Hematopoietic multipotent progenitor cell treated with erythropoietin and hydrocortisone succinate and interleukin-3 and kit ligand, for 17 days (in vitro differentiated cells): ENCODE data around the gene BMPR1B.

Experiments used
- DNase-seq: peaks from one replicate; pipeline ENCODE4 v3.0.0-alpha.2; 2015; ENCODE audit warnings: low spot score

BMPR1B gene

DNA sequence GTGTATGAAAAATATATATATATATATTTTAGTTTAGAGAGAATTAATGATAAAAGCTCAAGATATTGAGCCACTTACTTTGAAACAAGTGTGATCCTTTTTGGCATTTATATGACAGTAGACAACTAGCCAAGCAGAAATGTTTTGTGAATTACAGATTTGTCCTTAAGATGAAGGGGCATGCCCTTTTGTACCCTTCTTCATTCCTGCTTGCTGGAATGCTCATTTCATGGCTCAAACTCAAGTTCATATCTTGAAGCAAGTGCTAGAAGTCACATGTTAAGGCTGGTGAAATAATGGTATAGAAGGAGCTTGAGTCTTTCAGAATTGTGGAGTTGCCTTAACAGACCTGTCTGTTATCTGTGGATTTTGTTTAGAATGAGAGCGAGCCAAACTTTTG is 203.0 kb downstream of the BMPR1B start:
- no peak for DNase-seq

DNA sequence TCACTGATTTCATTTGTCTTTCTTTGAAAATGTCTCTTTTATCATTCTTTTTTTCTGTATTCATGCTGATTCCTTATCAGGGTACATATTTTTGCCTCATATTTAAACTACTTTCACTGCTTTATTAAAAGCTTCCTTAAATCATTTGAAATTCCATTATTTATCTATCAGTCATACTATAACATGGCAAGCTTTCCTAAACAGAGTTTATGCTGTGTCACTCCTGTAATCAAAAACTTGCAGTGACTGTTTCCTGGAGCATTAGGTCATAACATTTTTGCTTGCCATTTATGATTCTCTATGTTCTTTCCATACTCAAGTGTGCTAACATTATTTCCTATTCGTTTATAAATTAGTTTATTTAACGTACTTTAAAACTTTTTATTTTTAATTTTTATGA is 203.7 kb downstream of the BMPR1B start:
- no peak for DNase-seq

DNA sequence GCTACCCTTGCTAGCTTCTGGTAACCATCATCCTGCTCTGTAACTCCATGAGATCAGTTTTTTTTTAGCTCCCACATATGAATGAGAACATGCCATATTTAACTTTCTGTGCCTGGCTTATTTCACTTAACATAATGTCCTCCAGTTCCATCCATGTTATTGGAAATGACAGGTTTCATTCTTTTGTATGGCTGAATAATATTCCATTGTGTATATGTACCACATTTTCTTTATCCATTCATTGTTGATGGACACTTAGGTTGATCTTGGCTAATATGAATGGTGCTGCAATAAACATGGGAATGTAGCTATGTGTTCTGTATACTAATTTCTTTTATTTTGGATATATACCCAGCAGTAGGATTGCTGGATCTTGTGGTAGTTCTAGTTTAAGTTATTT is 204.7 kb downstream of the BMPR1B start:
- DNase-seq, result no peak

DNA sequence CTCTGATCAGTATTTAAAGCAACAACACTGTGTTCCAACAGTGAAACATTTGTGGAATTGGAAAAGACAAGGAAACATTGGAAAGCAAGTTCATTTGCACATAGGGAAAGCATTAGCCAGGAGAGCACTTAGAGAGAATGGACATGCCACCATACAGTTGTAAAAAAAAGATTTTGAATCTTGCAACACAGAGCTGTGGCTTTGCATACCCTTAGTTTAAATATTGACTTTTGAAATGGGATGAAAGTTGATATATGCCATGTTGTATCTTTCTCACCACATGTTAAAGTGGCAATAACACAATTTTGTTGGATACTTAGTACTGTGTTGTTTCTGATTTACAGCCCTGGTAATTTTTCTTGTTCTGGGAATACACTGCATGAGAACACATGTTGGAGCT is 208.1 kb downstream of the BMPR1B start:
- no peak for DNase-seq

DNA sequence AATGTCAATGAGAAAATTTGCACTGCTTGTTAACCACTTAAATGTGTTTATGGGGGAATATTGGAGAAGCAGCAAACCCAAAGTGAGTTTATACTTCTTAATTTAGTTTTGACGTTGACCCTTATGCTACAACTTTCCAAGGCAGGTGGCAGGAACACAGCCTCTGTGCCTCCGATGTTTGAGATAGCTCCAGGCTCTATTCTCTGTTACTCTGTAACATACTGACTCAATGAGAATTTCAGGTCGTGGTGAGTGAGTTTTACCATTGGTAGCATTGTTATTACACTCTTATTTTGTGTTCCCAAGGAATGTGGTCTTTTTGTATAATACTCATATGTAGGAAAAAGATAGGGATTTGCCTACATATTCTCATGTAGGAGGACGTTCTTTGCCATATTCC is 210.7 kb downstream of the BMPR1B start:
- no peak for DNase-seq

DNA sequence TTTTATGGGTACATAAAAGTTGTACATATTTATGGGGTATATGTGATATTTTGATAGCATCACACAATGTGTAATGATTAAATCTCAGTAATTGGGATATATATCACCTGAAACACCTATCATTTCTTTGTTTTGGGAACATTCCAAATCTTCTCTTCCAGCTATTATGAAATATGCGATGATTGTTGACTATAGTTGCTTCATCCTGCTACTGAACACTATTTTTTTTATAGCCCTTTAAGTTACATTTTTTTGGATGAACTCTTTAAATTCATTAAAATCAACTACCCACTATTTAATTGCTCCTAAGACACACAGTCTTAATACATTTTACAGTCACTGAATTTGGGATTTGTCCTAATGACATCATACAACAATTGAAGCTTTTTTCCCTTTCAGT is 212.9 kb downstream of the BMPR1B start:
- DNase-seq, result no peak

DNA sequence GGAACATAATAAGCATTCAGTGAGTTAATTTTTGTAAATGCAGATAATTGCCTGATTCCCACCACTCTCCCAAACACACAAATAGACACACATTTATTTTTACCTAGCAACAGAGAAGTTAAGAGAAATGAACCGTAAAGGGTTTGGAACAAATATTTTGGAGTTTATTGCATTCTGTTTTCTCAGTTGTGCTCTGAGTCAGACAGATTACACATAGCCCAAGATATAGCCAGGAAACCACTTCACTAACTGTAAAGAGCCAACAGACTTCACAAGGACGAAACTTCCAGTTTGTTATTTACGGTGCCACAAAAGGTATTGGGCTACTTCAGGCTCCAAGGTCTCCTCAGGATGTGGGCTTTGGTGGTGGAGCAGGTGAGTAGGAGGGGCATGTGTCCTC is 217.0 kb downstream of the BMPR1B start:
- DNase-seq, result no peak

DNA sequence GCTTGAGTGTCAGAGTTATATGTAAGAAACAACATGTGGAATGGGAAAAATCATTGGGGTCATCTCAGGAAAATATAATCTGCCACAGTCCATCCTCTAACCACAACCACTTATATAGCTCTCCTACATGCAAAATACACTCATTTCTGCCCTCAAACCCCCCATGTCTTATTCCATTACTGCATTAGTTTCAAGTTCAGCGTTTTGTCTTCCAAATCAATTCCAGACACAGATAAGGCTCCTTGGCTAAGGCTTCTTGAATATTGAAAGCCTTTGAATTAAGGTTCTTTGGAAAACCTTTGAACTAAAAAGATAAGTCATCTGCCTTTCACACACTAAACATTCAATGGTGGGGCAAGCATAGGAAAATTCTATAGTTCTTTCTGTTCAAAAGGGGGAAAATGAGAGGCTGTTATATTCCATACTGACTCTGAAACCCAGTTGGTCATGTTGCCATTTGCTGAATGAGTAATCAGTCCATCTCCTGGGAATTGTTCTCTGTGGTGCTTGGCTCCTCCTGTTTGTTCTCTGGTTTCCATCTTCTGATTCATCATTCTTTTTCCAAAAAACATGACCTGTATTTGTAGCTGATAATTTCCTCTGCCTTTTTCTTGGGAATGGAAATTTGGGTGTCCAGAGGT is 218.7 kb downstream of the BMPR1B start:
- no peak for DNase-seq

DNA sequence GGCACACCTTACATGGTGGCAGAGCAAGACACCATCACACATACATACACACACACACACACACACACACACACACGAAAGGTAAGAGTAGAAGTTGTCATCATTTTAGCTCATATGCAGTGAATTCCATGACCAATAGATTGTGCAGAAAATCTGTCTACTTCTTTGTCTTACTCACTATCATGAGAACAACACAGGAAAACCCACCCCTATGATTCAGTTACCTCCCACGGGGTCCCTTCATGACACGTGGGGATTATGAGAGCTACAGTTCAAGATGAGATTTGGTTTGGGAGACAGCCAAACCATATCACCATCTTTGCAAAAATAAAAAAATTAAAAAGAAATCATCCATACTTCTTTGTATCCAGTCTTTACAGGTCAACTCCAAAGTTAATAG is 221.1 kb downstream of the BMPR1B start:
- no peak for DNase-seq

DNA sequence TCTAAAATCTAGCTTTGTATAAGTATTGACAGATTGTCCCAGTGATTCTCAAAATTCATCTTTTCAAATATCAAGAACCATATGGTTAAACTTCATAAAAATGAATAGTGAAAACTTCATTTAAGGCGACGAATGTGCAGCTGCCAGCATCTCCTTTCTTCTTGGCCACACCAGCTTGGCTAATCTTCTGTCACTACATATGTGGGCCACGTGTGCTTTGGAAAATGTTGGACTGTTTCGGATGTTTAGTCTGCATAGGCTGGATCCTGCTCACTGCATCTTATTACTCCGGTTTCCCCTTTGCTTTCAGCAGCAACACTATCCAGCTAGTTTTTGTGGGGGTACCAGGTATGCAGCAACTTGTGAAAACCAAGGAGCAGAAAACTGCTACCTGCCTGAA is 221.9 kb downstream of the BMPR1B start:
- DNase-seq, result no peak

DNA sequence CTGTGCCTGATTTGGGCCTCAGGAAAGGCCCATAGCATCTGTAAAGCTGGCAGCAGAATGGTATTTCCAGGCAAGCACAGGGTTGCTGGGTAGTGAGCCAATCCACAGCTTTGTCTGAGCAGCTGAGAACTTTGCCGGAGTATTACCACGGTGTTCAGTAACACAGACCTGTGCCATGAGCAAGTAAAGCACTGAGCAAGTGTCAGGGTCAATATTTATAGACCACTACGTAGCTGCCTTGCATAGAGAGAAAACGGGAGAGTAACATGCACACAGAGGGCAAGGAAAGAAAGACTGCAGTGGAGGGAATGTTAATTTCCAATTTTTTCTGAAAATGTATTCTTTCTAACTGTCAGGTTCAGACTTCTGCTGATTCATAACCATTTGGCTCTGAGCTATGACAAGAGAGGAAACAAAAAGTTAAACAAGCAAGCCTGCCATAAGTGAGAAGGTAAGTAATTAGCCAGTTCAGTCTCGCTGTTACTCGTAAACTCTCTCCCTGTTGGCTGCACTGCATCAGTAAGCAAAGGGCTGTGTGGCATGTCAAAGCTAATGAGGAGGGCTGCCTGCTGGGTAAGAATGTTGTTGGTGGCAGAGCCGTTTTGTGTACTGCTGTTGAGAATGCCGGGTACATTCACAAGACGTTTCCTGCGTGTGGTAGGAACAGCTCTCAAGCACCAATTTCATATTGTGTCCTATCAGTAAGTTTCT is 238.1 kb downstream of the BMPR1B start:
- no peak for DNase-seq

DNA sequence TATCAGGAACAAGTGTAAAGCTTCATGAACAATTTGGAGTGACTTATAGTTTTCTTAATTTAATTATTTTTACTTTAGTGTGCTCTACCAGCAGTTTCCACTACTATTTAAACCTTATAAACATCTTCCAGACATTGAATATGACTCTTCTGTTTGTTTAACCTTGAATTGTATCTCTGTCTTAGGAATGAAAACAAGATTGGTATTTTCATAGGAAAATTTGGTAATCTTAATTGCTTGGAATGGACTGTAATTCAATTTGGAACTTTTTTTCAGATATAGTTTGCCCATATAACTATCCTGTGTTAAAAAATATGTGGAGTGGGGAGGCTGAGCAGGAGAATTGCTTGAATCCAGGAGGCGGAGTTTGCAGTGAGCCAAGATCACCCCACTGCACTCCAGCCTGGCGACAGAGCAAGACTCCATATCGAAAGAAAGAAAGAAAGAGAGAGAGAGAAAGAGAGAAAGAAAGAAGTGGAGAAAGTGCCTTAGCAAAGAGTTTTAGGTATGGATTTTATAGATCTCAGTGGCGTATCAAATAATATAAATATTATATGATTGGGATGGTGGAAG is 242.4 kb downstream of the BMPR1B start:
- DNase-seq, result no peak

DNA sequence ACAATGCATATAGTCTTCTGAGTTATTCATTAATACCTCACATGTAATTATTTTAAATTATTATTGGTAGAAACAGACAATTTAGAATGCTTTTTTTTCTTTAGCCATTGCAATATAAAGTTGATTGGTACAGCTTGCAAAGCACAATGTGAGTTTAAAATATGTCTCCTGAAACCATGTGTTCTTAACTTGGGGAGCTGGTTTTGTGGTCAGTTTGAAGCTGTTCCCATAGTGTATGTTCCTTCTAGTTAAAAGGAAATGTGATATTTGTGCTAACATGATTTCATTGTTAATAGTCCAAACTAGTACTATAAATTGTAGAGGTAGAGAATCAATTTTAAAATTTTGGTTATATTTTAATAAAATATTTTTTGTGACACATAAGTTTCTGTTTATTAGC is 247.2 kb downstream of the BMPR1B start:
- no peak for DNase-seq

DNA sequence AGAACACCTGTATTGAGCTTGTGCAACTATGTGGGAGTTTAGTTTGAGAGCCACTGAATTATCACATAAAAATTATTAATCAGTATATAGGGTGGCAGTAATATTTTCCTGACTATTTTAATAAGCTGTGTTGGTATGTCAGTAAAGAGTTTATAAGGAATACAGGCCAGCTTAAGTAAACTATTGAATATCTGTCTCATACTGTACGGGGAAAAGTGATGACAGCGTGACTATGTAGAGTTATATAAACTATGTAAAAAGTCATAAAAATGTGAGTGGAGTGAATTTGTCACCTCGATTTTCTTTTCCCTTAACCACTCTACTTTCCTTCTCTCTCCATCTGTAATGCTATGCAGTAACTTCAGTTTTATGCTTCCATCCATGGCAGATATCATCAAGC is 250.2 kb downstream of the BMPR1B start:
- no peak for DNase-seq

DNA sequence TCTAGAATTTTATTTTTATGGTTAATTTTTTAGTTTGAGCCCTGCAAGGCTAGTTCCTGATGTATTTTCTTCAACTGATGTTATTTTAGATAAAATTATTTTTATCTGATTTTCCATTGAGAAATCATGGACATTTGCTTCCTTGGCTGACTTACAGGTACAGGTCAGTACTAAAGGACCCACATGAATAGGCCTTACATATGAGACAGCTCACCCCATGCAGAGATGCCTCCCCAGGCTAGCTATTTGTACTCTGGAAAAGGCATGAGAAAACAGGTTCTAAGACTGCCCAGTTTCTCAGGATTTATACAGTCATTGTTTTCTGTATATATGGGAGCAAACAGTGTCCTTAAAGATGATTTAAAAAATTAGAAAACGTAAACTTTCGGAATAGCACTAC is 255.5 kb downstream of the BMPR1B start:
- DNase-seq, result no peak

DNA sequence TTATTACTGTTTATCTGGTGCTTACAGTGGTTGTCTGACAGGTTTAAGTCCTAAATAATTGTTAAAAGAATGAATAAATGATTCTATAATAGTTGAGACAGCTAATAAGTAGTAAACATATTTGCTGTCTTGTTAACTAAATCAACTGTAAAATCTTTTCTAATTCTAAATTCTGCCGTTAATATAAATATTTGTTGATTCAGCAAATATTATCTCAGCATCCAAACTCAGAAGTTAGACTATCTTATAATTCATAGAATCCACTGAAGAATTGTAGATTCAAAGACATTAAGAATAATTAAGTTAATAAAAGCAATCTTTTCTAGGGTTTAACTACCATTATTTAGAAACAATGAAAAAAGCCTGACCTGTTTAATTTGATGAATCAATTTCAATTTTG is 256.3 kb downstream of the BMPR1B start:
- no peak for DNase-seq

DNA sequence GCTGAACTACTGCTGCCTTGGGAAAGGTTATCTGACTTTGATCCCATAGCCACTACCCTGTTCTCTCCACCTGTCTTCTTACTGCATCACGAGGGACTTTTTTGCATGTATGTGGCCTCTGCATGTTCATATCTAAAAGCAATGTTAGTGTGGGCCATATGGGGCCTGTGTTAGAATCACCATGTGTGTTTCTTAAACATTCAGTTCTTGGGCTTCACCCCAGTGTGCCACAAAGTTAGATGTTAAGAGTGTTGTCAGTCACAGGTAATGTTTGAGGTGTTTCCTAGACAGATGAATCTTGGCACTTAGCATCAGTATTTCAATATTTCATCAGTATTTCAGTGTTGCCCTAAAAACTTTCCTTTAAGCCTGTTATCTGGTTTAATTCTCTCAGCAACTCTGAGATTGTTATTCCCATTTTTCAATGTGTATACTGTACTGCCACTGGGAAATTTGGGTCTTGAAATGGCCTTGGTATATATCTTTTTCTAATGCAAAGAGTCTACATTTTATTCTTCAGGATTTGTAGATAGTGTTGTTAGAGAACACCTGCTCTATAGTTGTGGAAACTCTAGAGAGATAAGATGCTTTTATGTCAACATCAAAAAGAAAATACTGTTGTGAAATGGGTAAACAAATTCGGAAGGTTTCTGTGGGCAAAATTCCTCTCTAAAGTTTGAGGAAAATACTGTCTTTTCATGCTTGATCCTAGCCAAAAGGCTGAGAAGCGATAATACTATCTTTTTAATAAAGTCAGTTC is 259.7 kb downstream of the BMPR1B start:
- no peak for DNase-seq

DNA sequence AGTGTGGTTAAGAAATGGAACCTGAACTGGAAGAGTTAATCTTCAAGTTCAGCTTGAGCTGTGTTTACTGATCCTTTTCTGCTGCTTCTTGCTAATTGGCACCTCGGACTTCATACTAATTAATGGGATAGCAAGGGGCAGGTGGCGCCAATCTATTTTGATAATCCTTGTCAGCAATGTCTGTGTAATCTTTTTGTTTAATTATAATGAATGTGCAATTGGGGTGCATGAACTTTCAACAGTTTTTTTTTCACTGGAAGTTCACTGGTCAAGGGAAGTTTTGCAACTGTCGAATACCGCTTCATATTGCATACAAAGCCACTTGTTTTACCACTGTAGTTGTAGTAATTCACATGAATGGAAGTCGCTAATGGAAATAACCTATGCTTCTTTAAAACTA is 261.0 kb downstream of the BMPR1B start:
- DNase-seq, result no peak

DNA sequence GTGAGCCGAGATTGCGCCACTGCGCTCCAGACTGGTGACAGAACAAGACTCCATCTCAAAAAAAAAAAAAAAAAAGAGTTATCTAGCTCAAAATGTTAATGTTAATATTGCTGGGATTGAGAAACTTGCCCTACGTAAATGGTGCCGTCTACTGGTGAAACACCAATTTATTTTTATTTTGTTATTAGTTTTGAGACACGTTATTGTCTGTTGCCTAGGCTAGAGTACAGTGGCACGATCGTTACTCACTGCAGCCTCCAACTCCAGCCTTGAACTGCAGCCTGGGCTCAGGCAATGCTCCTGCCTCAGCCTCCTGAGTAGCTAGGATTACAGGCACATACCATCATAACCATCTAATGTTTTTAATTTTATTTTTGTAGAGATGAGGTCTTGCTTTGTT is 262.8 kb downstream of the BMPR1B start:
- no peak for DNase-seq

DNA sequence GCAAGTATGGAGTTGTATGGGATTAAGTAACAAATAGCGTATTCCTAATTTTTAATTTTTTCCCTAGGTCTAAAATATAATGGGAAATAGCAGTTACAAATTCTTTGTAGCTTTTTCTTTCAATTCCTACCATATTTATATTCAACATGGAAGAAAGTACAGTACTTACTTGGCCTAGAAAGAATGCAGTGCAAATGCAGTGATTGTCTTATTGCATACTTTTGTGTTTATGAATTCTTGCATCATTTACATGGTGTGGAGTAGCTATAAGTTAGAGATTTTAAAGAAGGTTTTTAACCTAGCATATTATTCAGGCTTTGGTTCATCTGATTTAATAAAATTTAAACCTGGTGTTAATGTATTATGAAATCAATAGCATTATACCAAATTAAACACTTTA is 263.3 kb downstream of the BMPR1B start:
- no peak for DNase-seq

DNA sequence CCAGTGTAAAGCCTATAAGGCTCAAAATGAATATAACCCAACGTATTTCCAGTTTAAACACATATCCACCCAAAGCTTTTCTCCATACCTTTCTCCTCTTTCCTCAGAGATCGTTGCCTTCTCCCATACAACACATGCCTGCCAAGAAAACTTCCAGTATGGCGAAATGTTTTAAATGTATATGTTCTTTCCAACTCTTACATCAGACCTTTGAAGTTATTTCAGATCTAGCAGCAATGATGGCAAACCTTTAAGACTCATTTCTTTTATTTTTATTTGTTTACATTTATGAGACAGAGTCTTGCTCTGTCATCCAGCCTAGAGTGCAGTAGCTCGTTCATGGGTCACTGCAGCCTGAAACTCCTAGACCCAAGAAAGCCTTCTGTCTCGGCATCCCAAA is 265.4 kb downstream of the BMPR1B start:
- DNase-seq, result no peak

DNA sequence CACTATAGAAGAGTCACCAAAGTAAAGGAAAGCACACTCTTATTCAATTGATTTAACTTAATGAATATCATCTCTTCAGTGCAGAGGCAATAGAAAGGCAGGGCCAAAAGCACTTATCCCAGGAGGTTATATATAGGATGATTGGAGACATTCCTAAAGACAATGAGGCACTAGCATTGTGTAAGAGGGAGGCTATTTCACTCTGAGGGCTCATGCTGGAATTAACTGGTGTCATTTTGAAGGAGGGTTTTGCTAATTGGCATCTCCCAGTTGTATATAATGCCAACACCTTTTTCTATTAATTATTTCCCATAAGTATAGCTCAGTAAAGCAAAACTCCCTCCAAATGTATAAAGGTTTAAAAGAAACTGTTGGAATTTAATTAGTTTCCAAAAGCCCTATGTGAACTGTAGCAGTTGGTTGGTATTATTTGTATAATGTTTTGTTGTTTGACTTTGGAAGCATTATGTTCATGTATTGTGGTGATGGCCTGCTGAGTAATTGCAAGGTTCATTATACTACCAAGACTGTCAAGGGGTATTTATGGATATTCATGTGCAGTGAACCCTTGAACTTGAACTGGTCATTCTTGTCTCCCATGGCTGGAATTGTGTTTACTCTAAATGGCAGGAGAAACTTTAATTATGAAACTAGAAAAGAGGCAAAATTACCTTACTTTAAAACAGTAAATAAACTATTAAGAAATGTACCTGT is 270.3 kb downstream of the BMPR1B start:
- DNase-seq, result no peak
